ENCODE results near the gene POM121L2.

The POM121L2 gene

GRCh38 chr6:27263886-27264285 is 48.2 kb downstream of the POM121L2 start:
- H3K4me3 ChIP-seq = no peak overlapping the region
- H3K4me1 ChIP-seq = no peaks in the 10 kb centered on the region
- H3K9me3 ChIP-seq = no peaks in the 10 kb centered on the region
- in situ Hi-C loops (cut with MboI; ENCODE audit: low sequenced_read_pairs) = no loop called here
- no peaks in the 10 kb centered on the region for H3K36me3 ChIP-seq (replicated peaks)
- no peak for DNase-seq (ENCODE audit: low spot score in 2 of 2)
- no peaks in the 10 kb centered on the region for H3K27me3 ChIP-seq (ENCODE audit: low read depth)

GRCh38 chr6:27260836-27261375 is 51.2 kb downstream of the POM121L2 start:
- Histone ChIP-seq H3K27me3 (ENCODE audit: low read depth) (no peaks in the 10 kb centered on the region), H3K9me3 (no peaks in the 10 kb centered on the region), H3K36me3 (replicated peaks) (no peaks in the 10 kb centered on the region), H3K4me1 (no peaks in the 10 kb centered on the region), H3K4me3 (no peak overlapping the region)
- in situ Hi-C loops (cut with MboI; ENCODE audit: low sequenced_read_pairs) = no loop called here
- no peak for DNase-seq (ENCODE audit: low spot score in 2 of 2)

- DNase-seq (ENCODE audit: low spot score in 2 of 2) = no peak
- H3K27me3 ChIP-seq (ENCODE audit: low read depth) = no peaks in the 10 kb centered on the region
- no peaks in the 10 kb centered on the region for H3K4me1 ChIP-seq
- in situ Hi-C loops (cut with MboI; ENCODE audit: low sequenced_read_pairs) = no loop called here
- no peaks in the 10 kb centered on the region for H3K9me3 ChIP-seq
- no peak overlapping the region for H3K4me3 ChIP-seq
- H3K36me3 ChIP-seq (replicated peaks) = no peaks in the 10 kb centered on the region
Measured at GRCh38 chr6:27260369-27260768, 51.7 kb downstream of the POM121L2 start.
